SU-DHL-6 (cell line): ENCODE data around the gene ARID5B.

Source experiments
- H2AFZ ChIP-seq: fragments of 200-600 bp; sonication (generic); 2 replicates; pipeline ENCODE4 v1.6.1; 2014; ENCODE audit warnings: low read depth, mild to moderate bottlenecking, moderate library complexity, mixed read lengths, antibody characterized with exemption, low read length; ENCODE audit not compliant: severe bottlenecking
- H3F3A ChIP-seq: fragments of 200-600 bp; shearing (Covaris generic); 2 replicates; pipeline ENCODE4 v1.6.0; 2016; ENCODE audit warnings: antibody characterized with exemption, mild to moderate bottlenecking; ENCODE audit not compliant: insufficient read depth
- H3K27ac ChIP-seq: fragments of 200-600 bp; sonication (generic); 2 replicates; pipeline ENCODE4 v1.5.1; 2016; ENCODE audit warnings: low read depth, mild to moderate bottlenecking, low read length, moderate library complexity, mixed read lengths
- H3K27me3 ChIP-seq: fragments of 200-600 bp; sonication (generic), shearing (Covaris generic); 2 replicates; pipeline ENCODE4 v1.6.0; 2014; ENCODE audit warnings: mild to moderate bottlenecking, low read length
- H3K36me3 ChIP-seq: fragments of 200-600 bp; sonication (generic); 2 replicates; pipeline ENCODE4 v1.6.1; 2014; ENCODE audit warnings: mild to moderate bottlenecking, low read length, mixed read lengths
- H3K4me2 ChIP-seq: fragments of 300-600, 200-600 bp; shearing (Covaris generic), sonication (generic); 2 replicates; pipeline ENCODE4 v1.6.0; 2014; ENCODE audit warnings: low read length, low read depth, mild to moderate bottlenecking; ENCODE audit not compliant: poor library complexity, severe bottlenecking
- H3K4me3 ChIP-seq: fragments of 200-600 bp; sonication (generic); 2 replicates; pipeline ENCODE4 v1.5.1; 2014; ENCODE audit warnings: antibody characterized with exemption, low read length, mild to moderate bottlenecking, mixed read lengths; ENCODE audit not compliant: insufficient read depth, poor library complexity, severe bottlenecking
- H3K79me2 ChIP-seq: fragments of 200-600 bp; sonication (generic); 2 replicates; pipeline ENCODE4 v1.6.1; 2014; ENCODE audit warnings: mild to moderate bottlenecking, low read length, moderate library complexity; ENCODE audit not compliant: insufficient read depth
- H3K9ac ChIP-seq: fragments of 200-600 bp; sonication (generic); 2 replicates; pipeline ENCODE4 v1.7.0; 2014; ENCODE audit warnings: mild to moderate bottlenecking, low read length
- H3K9me2 ChIP-seq: fragments of 200-600 bp; sonication (generic); replicated peaks from 2 replicates; pipeline ENCODE4 v1.6.1; 2014; ENCODE audit warnings: low read length; ENCODE audit not compliant: insufficient read depth
- H3K9me3 ChIP-seq: fragments of 200-600 bp; sonication (generic); 2 replicates; pipeline ENCODE4 v1.6.1; 2014; ENCODE audit warnings: low read length, mixed read lengths; ENCODE audit not compliant: insufficient read depth
- H4K20me1 ChIP-seq: fragments of 200-600 bp; sonication (generic); 2 replicates; pipeline ENCODE4 v1.6.1; 2014; ENCODE audit warnings: low read depth, mild to moderate bottlenecking, antibody characterized with exemption, low read length, moderate library complexity, mixed read lengths
- CTCF ChIP-seq: fragments of 200-600 bp; sonication (generic); IDR thresholded peaks from one replicate; pipeline ENCODE4 v1.5.1; 2017; ENCODE audit warnings: antibody characterized with exemption, mild to moderate bottlenecking, low read length, moderate library complexity; ENCODE audit not compliant: insufficient read depth, poor library complexity, severe bottlenecking
- EZH2phosphoT487 ChIP-seq: fragments of 200-600 bp; sonication (generic), shearing (Covaris generic); conservative IDR thresholded peaks from 2 replicates; pipeline ENCODE4 v1.6.1; 2018; ENCODE audit warnings: mild to moderate bottlenecking, antibody characterized with exemption, low read length, moderate library complexity, mixed read lengths

The ARID5B gene

GRCh38 chr10:62045765-62046521, 144.4 kb downstream of the ARID5B start:
- no peaks in the 10 kb centered on the region for H3K9me3 ChIP-seq
- no peaks in the 10 kb centered on the region for H3K27me3 ChIP-seq
- peaks cover 87% of the 10 kb centered on the region for H3K79me2 ChIP-seq
- H2AFZ ChIP-seq: no peak overlapping the region
- TF ChIP-seq CTCF (no peak), EZH2phosphoT487 (no peak)
- H3K36me3 ChIP-seq: no peaks in the 10 kb centered on the region
- no peaks in the 10 kb centered on the region for H3K9me2 ChIP-seq
- H3K27ac ChIP-seq: peak overlapping the region; percentile 96
- H3K4me2 ChIP-seq: peak overlapping the region; percentile 94
- peak overlapping the region; percentile 91 for H3K9ac ChIP-seq
- H3K4me3 ChIP-seq: peak overlapping the region; percentile 31
- H4K20me1 ChIP-seq: no peaks in the 10 kb centered on the region
- H3F3A ChIP-seq: peaks cover 90% of the 10 kb centered on the region

- Histone ChIP-seq H3K9me2 (no peaks in the 10 kb centered on the region), H3K9me3 (no peaks in the 10 kb centered on the region), H2AFZ (no peak overlapping the region), H4K20me1 (no peaks in the 10 kb centered on the region), H3K4me3 (peak overlapping the region; percentile 31), H3K27me3 (no peaks in the 10 kb centered on the region), H3K4me2 (peak overlapping the region; percentile 94), H3K79me2 (peaks cover 87% of the 10 kb centered on the region), H3K9ac (peak overlapping the region; percentile 91), H3F3A (peaks cover 90% of the 10 kb centered on the region), H3K27ac (peak overlapping the region; percentile 96), H3K36me3 (peaks cover 3% of the 10 kb centered on the region)
- TF ChIP-seq EZH2phosphoT487: no peak
- no peak for TF ChIP-seq CTCF
Measured at GRCh38 chr10:62046522-62047227, 145.2 kb downstream of the ARID5B start.

- peak overlapping the region; percentile 91 for H3K9ac ChIP-seq
- peak overlapping the region; percentile 71 for H3K4me3 ChIP-seq
- TF ChIP-seq CTCF (no peak), EZH2phosphoT487 (no peak)
Measured at GRCh38 chr10:62047228-62047892, 145.9 kb downstream of the ARID5B start.

More at GRCh38 chr10:62047228-62047892, 145.9 kb downstream of the ARID5B start:
- Histone ChIP-seq H4K20me1 (no peaks in the 10 kb centered on the region), H2AFZ (no peak overlapping the region), H3K9me3 (no peaks in the 10 kb centered on the region), H3K79me2 (peaks cover 87% of the 10 kb centered on the region), H3K27ac (peak overlapping the region; percentile 96), H3K9me2 (no peaks in the 10 kb centered on the region), H3K36me3 (peaks cover 10% of the 10 kb centered on the region), H3F3A (peaks cover 84% of the 10 kb centered on the region), H3K27me3 (no peaks in the 10 kb centered on the region), H3K4me2 (peak overlapping the region; percentile 94)
